Calu3 (cell line): ENCODE results near the gene SESN1. TPM values are rescaled to one million over a fixed set of nuclear protein-coding genes. Genes with fewer than 3 reads are reported as not detected.

ENCODE experiments used
- BruUV-seq: library from RNA; stranded (reverse); fragments of 400-500 nt; replicated peaks from 2 replicates; lab custom pipeline; 2021; lab: Mats Ljungman, UMichigan
- CTCF ChIA-PET: fragments of 300-600 bp; sonication (Branson Sonifier 250); formaldehyde crosslinking; loops from one replicate; lab custom pipeline; 2022; ENCODE audit warnings: antibody characterized with exemption; lab: Charles Lee
- DNase-seq: peaks from one replicate; pipeline ENCODE4 v3.0.0; 2022
- H3K27ac Mint-ChIP-seq: one replicate; pipeline ENCODE4 v1.8.0; 2022; ENCODE audit warnings: mixed read lengths; ENCODE audit not compliant: unreplicated experiment
- H3K27me3 Mint-ChIP-seq: one replicate; pipeline ENCODE4 v1.8.0; 2022; ENCODE audit warnings: mixed read lengths; ENCODE audit not compliant: unreplicated experiment
- H3K36me3 Mint-ChIP-seq: one replicate; pipeline ENCODE4 v1.8.0; 2022; ENCODE audit warnings: mild to moderate bottlenecking, moderate library complexity, mixed read lengths; ENCODE audit not compliant: insufficient read depth, unreplicated experiment
- H3K4me1 Mint-ChIP-seq: one replicate; pipeline ENCODE4 v1.8.0; 2022; ENCODE audit warnings: mild to moderate bottlenecking, low read depth, mixed read lengths; ENCODE audit not compliant: unreplicated experiment
- H3K4me3 Mint-ChIP-seq: one replicate; pipeline ENCODE4 v1.8.0; 2022; ENCODE audit warnings: mild to moderate bottlenecking, low read depth, moderate library complexity, mixed read lengths; ENCODE audit not compliant: unreplicated experiment
- H3K9me3 Mint-ChIP-seq: one replicate; pipeline ENCODE4 v1.8.0; 2022; ENCODE audit warnings: low read depth, mixed read lengths; ENCODE audit not compliant: unreplicated experiment
- CTCF ChIP-seq: fragments of 200-600 bp; IDR thresholded peaks from one replicate; pipeline ENCODE4 v1.8.0; 2022; ENCODE audit warnings: antibody characterized with exemption; ENCODE audit not compliant: unreplicated experiment
- intact Hi-C: fragments of 100-400 bp; cut with micrococcal nuclease; formaldehyde crosslinking; loops from one replicate; pipeline ENCODE4 v1.10.0; 2022; ENCODE audit not compliant: unreplicated experiment
- total RNA-seq: library from RNA; stranded (reverse); gene quantifications from 2 replicates; pipeline ENCODE4 v1.2.3, GENCODE V29; 2022

SESN1 gene
- total RNA-seq, 1 experiment from 2014 or later: 5.9 TPM

GRCh38 chr6:108941859-108942258 lies 152.8 kb downstream of the SESN1 start:
- no peak for DNase-seq
- TF ChIP-seq CTCF: no peak
- H3K36me3 Mint-ChIP-seq: no peaks in the 10 kb centered on the region
- H3K4me1 Mint-ChIP-seq: peaks cover 3% of the 10 kb centered on the region
- no peaks in the 10 kb centered on the region for H3K27me3 Mint-ChIP-seq
- H3K27ac Mint-ChIP-seq: no peak overlapping the region
- CTCF ChIA-PET: interaction anchor here (0.5 to 1.0 kb wide), 3 partner anchors 14 to 113 kb away, joined by 3 read pairs; no protein-coding TSS in a partner anchor
- H3K4me3 Mint-ChIP-seq: no peak overlapping the region
- intact Hi-C loops: loop anchor here (5.0 kb wide), 1 partner anchor 50 kb away; no protein-coding TSS in a partner anchor
- BruUV-seq: no TSS peak
- no peaks in the 10 kb centered on the region for H3K9me3 Mint-ChIP-seq

GRCh38 chr6:108941281-108941680 lies 153.4 kb downstream of the SESN1 start:
- CTCF ChIA-PET: interaction anchor here (1.0 kb wide), 1 partner anchor 13 kb away, joined by 3 read pairs; no protein-coding TSS in a partner anchor
- TF ChIP-seq CTCF: no peak
- intact Hi-C loops: loop anchor here (5.0 kb wide), 1 partner anchor 51 kb away; no protein-coding TSS in a partner anchor
- Mint-ChIP-seq H3K36me3 (no peaks in the 10 kb centered on the region), H3K27ac (no peak overlapping the region), H3K27me3 (no peaks in the 10 kb centered on the region), H3K4me1 (no peaks in the 10 kb centered on the region), H3K9me3 (no peaks in the 10 kb centered on the region), H3K4me3 (no peak overlapping the region)
- no peak for DNase-seq
- BruUV-seq: no TSS peak

DNA sequence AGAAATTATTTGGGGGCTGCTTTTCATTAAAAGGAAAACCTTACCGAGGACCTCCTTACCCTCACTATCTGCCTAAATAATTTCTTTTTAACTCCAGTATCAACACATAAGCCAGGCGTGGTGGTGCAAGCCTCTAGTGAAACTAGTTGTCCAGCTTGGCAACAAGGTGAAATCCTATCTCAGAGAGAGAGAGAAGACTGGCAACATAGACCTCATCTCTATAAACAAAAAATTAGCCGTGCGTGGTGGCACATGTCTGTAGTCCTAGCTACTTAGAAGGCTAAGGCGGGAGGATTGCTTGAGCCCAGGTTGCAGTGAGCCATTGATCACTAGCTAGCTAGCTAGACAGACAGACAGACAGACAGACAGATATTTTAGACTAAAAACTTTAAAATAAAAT lies 153.9 kb downstream of the SESN1 start:
- no peak overlapping the region for H3K27ac Mint-ChIP-seq
- no peak for TF ChIP-seq CTCF
- BruUV-seq: no TSS peak
- no peaks in the 10 kb centered on the region for H3K36me3 Mint-ChIP-seq
- no peak for DNase-seq
- intact Hi-C loops: loop anchor here (5.0 kb wide), 1 partner anchor 52 kb away; no protein-coding TSS in a partner anchor
- no peaks in the 10 kb centered on the region for H3K9me3 Mint-ChIP-seq
- no peak overlapping the region for H3K4me3 Mint-ChIP-seq
- CTCF ChIA-PET: interaction anchor here (0.5 kb wide), 1 partner anchor 210 kb away, joined by 3 read pairs; no protein-coding TSS in a partner anchor
- no peaks in the 10 kb centered on the region for H3K27me3 Mint-ChIP-seq
- no peaks in the 10 kb centered on the region for H3K4me1 Mint-ChIP-seq

DNA sequence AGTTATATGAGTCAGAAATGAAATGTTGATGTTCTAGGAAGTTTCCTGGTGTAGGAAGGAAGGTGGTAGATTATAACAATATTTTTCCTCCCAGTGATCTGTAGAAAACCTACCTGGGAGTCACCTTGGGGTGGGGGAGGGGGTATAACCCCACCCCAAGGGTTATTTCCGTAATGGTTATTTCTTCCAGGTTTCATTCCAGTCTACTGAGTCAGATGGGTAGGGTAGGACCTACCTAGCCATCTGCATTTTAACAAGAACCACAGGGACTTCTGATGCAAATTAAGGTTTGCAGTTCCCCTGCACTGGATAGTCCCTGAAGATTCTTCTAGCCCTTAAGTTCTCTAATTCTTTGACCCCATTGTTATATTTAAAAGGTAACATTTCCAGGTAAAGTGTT lies 157.5 kb downstream of the SESN1 start:
- Mint-ChIP-seq H3K9me3 (no peaks in the 10 kb centered on the region), H3K27me3 (no peaks in the 10 kb centered on the region), H3K27ac (no peak overlapping the region), H3K36me3 (no peaks in the 10 kb centered on the region), H3K4me3 (no peak overlapping the region), H3K4me1 (no peaks in the 10 kb centered on the region)
- intact Hi-C loops: no loop called here
- TF ChIP-seq CTCF: no peak
- no TSS peak for BruUV-seq
- CTCF ChIA-PET: no interaction called here
- no peak for DNase-seq

Other genes with a start within 250 kb of the SESN1 start
- gene ARMC2, start 246.4 kb downstream of the SESN1 start, total RNA-seq: 4.5 and 7.1 TPM in 2 replicates
- 10.1 and 13.2 TPM in 2 replicates for gene CEP57L1, start 661 bp upstream of the SESN1 start, total RNA-seq